Stomach (tissue), 9 donors: Measurements from ENCODE around the gene FADS2. TPM values are rescaled to one million over a fixed set of nuclear protein-coding genes. Genes with fewer than 3 reads are reported as not detected.

Experiments used
- DNase-seq, 2 donors: peaks; one replicate each; pipeline versions ENCODE4 v3.0.0 to v3.0.0-alpha.2; 2013 to 2019
- H3K27ac ChIP-seq, 5 donors: fragments of 200-600 bp in 4 of 5; sonication (generic) in 4 of 5; one replicate each; pipeline ENCODE4 v1.5.1; 2013 to 2019; ENCODE audit warnings: mild to moderate bottlenecking in 1 of 5, moderate library complexity in 1 of 5
- H3K27me3 ChIP-seq, 3 donors: fragments of 200-600 bp; sonication (generic); one replicate each; pipeline ENCODE4 v1.5.1; 2017 to 2019; ENCODE audit warnings: mixed run types in 1 of 3
- H3K36me3 ChIP-seq, 4 donors: fragments of 200-600 bp; sonication (generic); 1 replicate in 3 of 4; 2 replicates in 1 of 4; pipeline ENCODE4 v1.5.1; 2016 to 2019
- H3K4me1 ChIP-seq, 4 donors: fragments of 200-600 bp; sonication (generic); one replicate each; pipeline ENCODE4 v1.5.1; 2016 to 2019
- H3K4me3 ChIP-seq, 4 donors: fragments of 200-600 bp; sonication (generic) in 3 of 4; one replicate each; pipeline ENCODE4 v1.5.1; 2016 to 2019; ENCODE audit warnings: mild to moderate bottlenecking in 1 of 4
- H3K9me3 ChIP-seq, 4 donors: fragments of 200-600 bp; sonication (generic); one replicate each; pipeline ENCODE4 v1.5.1; 2016 to 2019
- CTCF ChIP-seq, 7 experiments: fragments of 450-650 bp in 4 of 7; fragments of 200-600 bp in 3 of 7; sonication (generic) in 3 of 7; IDR thresholded peaks; one replicate each; pipeline ENCODE4 v1.5.1; 2016 to 2019; ENCODE audit warnings: antibody characterized with exemption in 7 of 7, control low read depth in 2 of 7, mild to moderate bottlenecking in 1 of 7
- EP300 ChIP-seq: sonication (generic); formaldehyde crosslinking; IDR thresholded peaks from one replicate; pipeline ENCODE4 v1.6.1; 2017; ENCODE audit warnings: antibody characterized with exemption
- POLR2A ChIP-seq, 4 donors: fragments of 450-650 bp; IDR thresholded peaks; one replicate each; pipeline ENCODE4 v1.6.1; 2016; ENCODE audit warnings: antibody characterized with exemption in 4 of 4, control low read depth in 2 of 4, mild to moderate bottlenecking in 1 of 4, moderate library complexity in 1 of 4
- POLR2AphosphoS5 ChIP-seq, 3 donors: sonication (generic); formaldehyde crosslinking; IDR thresholded peaks; one replicate each; pipeline ENCODE4 v1.6.1; 2016; ENCODE audit warnings: antibody characterized with exemption in 3 of 3
- WGBS, 5 donors: extraction: QIAGEN DNeasy Blood & Tissue Kit in 3 of 5; methylation state at CpG; one replicate each; pipeline versions ENCODE4 v1.1.5 to v1.1.7; 2013 to 2018; 5-methylcytosine and 5-hydroxymethylcytosine counted together
- intact Hi-C: fragments of 100-400 bp; cut with DNase I; formaldehyde crosslinking; loops from one replicate; pipeline ENCODE4 v1.15.1; 2023; ENCODE audit warnings: low total_unique reads
- polyA plus RNA-seq, 3 donors: library from polyadenylated mRNA; stranded (reverse); fragments of 200-250 nt; gene quantifications; one replicate each; pipeline ENCODE4 v1.2.3, GENCODE V29; 2013
- total RNA-seq, 5 donors: library from RNA; depleted of rRNA; stranded (reverse); fragments of >200 nt; gene quantifications; one replicate each; pipeline versions ENCODE4 v1.1.0 to v1.2.3, GENCODE V29; 2014 to 2016
- donor health status: healthy with polysubstance abuse.
- donor health status: Bipolar disorder and iron deficiency.
- donor health status: healthy.

Gene FADS2
- total and polyA plus RNA-seq, 8 donors = 3.5 to 17.1 (median 13.0) TPM; not detected in 1

- peaks cover 0 to 28% (median 5%) of the 10 kb centered on the region in 3 donors for H3K27me3 ChIP-seq
- peak in 1 of 2 donors; percentile 74 for DNase-seq
- 0 to 16% (median 1%) methylated on average over 4 to 55 of the region's 55 CpGs for WGBS, 5 donors
- no peaks in the 10 kb centered on the region for H3K9me3 ChIP-seq
- intact Hi-C loops = no loop called here
- H3K4me3 ChIP-seq = peak overlapping the region; percentile 49 to 70 (median 60)
- no peak for TF ChIP-seq EP300
- no peak for TF ChIP-seq POLR2AphosphoS5 (IDR thresholded peaks at IDR 0.05)
- TF ChIP-seq CTCF (IDR thresholded peaks at IDR 0.05) = peak in 2 of 7 experiments; percentile 2 to 34
- TF ChIP-seq POLR2A (IDR thresholded peaks at IDR 0.05) = no peak
- H3K27ac ChIP-seq = peak overlapping the region; percentile 59 to 85 (median 69)
- peaks cover 14 to 66% (median 33%) of the 10 kb centered on the region in 4 donors for H3K4me1 ChIP-seq
- no peaks in the 10 kb centered on the region for H3K36me3 ChIP-seq
Observed at GRCh38 chr11:61828629-61829407, 718 bp downstream of the FADS2 start.

- no peaks in the 10 kb centered on the region for H3K36me3 ChIP-seq
- TF ChIP-seq POLR2A (IDR thresholded peaks at IDR 0.05) = no peak
- TF ChIP-seq CTCF (IDR thresholded peaks at IDR 0.05) = no peak
- no peak for TF ChIP-seq POLR2AphosphoS5 (IDR thresholded peaks at IDR 0.05)
- peak overlapping the region in 1 of 4 donors; percentile 70 for H3K4me3 ChIP-seq
- peak overlapping the region; percentile 8 to 85 (median 69) for H3K27ac ChIP-seq
- H3K9me3 ChIP-seq = no peaks in the 10 kb centered on the region
- no peak for DNase-seq
- H3K27me3 ChIP-seq = peaks cover 0 to 28% (median 5%) of the 10 kb centered on the region in 3 donors
- peaks cover 16 to 76% (median 33%) of the 10 kb centered on the region in 4 donors for H3K4me1 ChIP-seq
- intact Hi-C loops = no loop called here
- WGBS, 5 donors = 70 to 76% (median 73%) methylated on average over 4 of the region's 4 CpGs
Observed at GRCh38 chr11:61829806-61830205, 1.7 kb downstream of the FADS2 start.

- H3K27me3 ChIP-seq = peaks cover 0 to 28% (median 5%) of the 10 kb centered on the region in 3 donors
- H3K36me3 ChIP-seq = no peaks in the 10 kb centered on the region
- no peak for TF ChIP-seq CTCF (IDR thresholded peaks at IDR 0.05)
- no peak for TF ChIP-seq POLR2A (IDR thresholded peaks at IDR 0.05)
- TF ChIP-seq EP300 = no peak
- peak in 1 of 3 donors; percentile 34 for TF ChIP-seq POLR2AphosphoS5 (IDR thresholded peaks at IDR 0.05)
- H3K4me3 ChIP-seq = peak overlapping the region in 1 of 4 donors; percentile 70
- peaks cover 21 to 83% (median 33%) of the 10 kb centered on the region in 4 donors for H3K4me1 ChIP-seq
- 45 to 59% (median 48%) methylated on average over 8 of the region's 8 CpGs for WGBS, 5 donors
- no peak for DNase-seq
- H3K9me3 ChIP-seq = no peaks in the 10 kb centered on the region
- intact Hi-C loops = no loop called here
- H3K27ac ChIP-seq = peak overlapping the region in 4 of 5 donors; percentile 50 to 85 (median 76)
Observed at GRCh38 chr11:61830237-61831105, 2.4 kb downstream of the FADS2 start.

- no peak for TF ChIP-seq EP300
- no peak for TF ChIP-seq POLR2A (IDR thresholded peaks at IDR 0.05)
- TF ChIP-seq POLR2AphosphoS5 (IDR thresholded peaks at IDR 0.05) = no peak
- TF ChIP-seq CTCF (IDR thresholded peaks at IDR 0.05) = no peak
- WGBS, 5 donors = 81 to 96% (median 92%) methylated on average over 3 to 4 of the region's 4 CpGs
- Histone ChIP-seq H3K9me3 (no peaks in the 10 kb centered on the region), H3K27me3 (peaks cover 0 to 22% (median 5%) of the 10 kb centered on the region in 3 donors), H3K4me1 (peaks cover 21 to 83% (median 30%) of the 10 kb centered on the region in 4 donors), H3K27ac (peak overlapping the region in 2 of 5 donors; percentile 82 to 85), H3K36me3 (no peaks in the 10 kb centered on the region), H3K4me3 (no peak overlapping the region)
- intact Hi-C loops = no loop called here
- no peak for DNase-seq
Observed at GRCh38 chr11:61832207-61832606, 4.1 kb downstream of the FADS2 start.
